GM04503 (cell line): ENCODE data around the gene ENPEP.
"Not testable (repeated sequence)": the region's sequence is repeated elsewhere in the genome, so short reads cannot be mapped to it uniquely, and the experiment has no call there.

Source experiments
- DNase-seq: peaks from one replicate; pipeline ENCODE4 v3.0.0-alpha.2; 2012; ENCODE audit warnings: low read depth

ENPEP gene

GRCh38 chr4:110516106-110516922 lies 40.4 kb downstream of the ENPEP start:
- no peak for DNase-seq

- no peak for DNase-seq
These were observed 43.0 kb downstream of the ENPEP start for GRCh38 chr4:110518889-110519490.

- no peak for DNase-seq
These were observed 44.9 kb downstream of the ENPEP start for GRCh38 chr4:110520886-110521285.

GRCh38 chr4:110526589-110526988 lies 50.6 kb downstream of the ENPEP start:
- DNase-seq, result no peak

- DNase-seq, result no peak
These were observed 51.2 kb downstream of the ENPEP start for GRCh38 chr4:110527156-110527555.

- DNase-seq, result peak; percentile 49
These were observed 57.1 kb downstream of the ENPEP start for GRCh38 chr4:110532901-110533589.

- no peak for DNase-seq
These were observed 57.6 kb downstream of the ENPEP start for GRCh38 chr4:110533590-110533910.

GRCh38 chr4:110533940-110534339 lies 58.0 kb downstream of the ENPEP start:
- peak; percentile 93 for DNase-seq

- no peak for DNase-seq
These were observed 64.6 kb downstream of the ENPEP start for GRCh38 chr4:110540581-110540980.

GRCh38 chr4:110540982-110541451 lies 65.1 kb downstream of the ENPEP start:
- peak; percentile 43 for DNase-seq

GRCh38 chr4:110543577-110543976 lies 67.6 kb downstream of the ENPEP start:
- DNase-seq, result no peak

GRCh38 chr4:110544594-110544993 lies 68.6 kb downstream of the ENPEP start:
- DNase-seq, result no peak

- DNase-seq, result no peak
These were observed 74.3 kb downstream of the ENPEP start for GRCh38 chr4:110550260-110550659.

GRCh38 chr4:110553197-110553596 lies 77.2 kb downstream of the ENPEP start:
- DNase-seq, result no peak

GRCh38 chr4:110567214-110567613 lies 91.3 kb downstream of the ENPEP start:
- no peak for DNase-seq

GRCh38 chr4:110576696-110577095 lies 100.7 kb downstream of the ENPEP start:
- DNase-seq, result not testable (repeated sequence)

- DNase-seq, result peak; percentile 37
These were observed 110.3 kb downstream of the ENPEP start for GRCh38 chr4:110586131-110586850.

- DNase-seq, result no peak
These were observed 111.8 kb downstream of the ENPEP start for GRCh38 chr4:110587666-110588285.

- DNase-seq, result no peak
These were observed 113.3 kb downstream of the ENPEP start for GRCh38 chr4:110589297-110589696.

GRCh38 chr4:110595583-110595982 lies 119.6 kb downstream of the ENPEP start:
- DNase-seq, result no peak

GRCh38 chr4:110596431-110596830 lies 120.5 kb downstream of the ENPEP start:
- DNase-seq, result no peak

GRCh38 chr4:110597582-110597981 lies 121.6 kb downstream of the ENPEP start:
- no peak for DNase-seq
